Liver (tissue), 3 donors: Measurements from ENCODE around the gene ARID5B.

Experiments used
- EGR1 ChIP-seq, 2 donors: IDR thresholded peaks; 2 replicates each; pipeline ENCODE4 v1.6.1; 2016 to 2018; ENCODE audit warnings: antibody characterized with exemption in 2 of 2, low read depth in 2 of 2
- GABPA ChIP-seq, 2 donors: IDR thresholded peaks in 1 of 2; conservative IDR thresholded peaks in 1 of 2; 2 replicates each; pipeline ENCODE4 v1.6.1; 2016; ENCODE audit warnings: antibody characterized with exemption in 2 of 2, mild to moderate bottlenecking in 1 of 2, moderate library complexity in 1 of 2
- HNF4G ChIP-seq: IDR thresholded peaks from 2 replicates; pipeline ENCODE4 v1.6.1; 2016; ENCODE audit warnings: antibody characterized with exemption
- RAD21 ChIP-seq, 2 donors: IDR thresholded peaks; 2 replicates each; pipeline ENCODE4 v1.6.1; 2016; ENCODE audit warnings: antibody characterized with exemption in 2 of 2, mild to moderate bottlenecking in 2 of 2
- RXRA ChIP-seq, 2 donors: IDR thresholded peaks; 2 replicates each; pipeline ENCODE4 v1.6.1; 2017 to 2018; ENCODE audit warnings: antibody characterized with exemption in 2 of 2, mild to moderate bottlenecking in 1 of 2
- SP1 ChIP-seq: IDR thresholded peaks from 2 replicates; pipeline ENCODE4 v1.6.1; 2018; ENCODE audit warnings: antibody characterized with exemption, mild to moderate bottlenecking
- TAF1 ChIP-seq: conservative IDR thresholded peaks from 2 replicates; pipeline ENCODE4 v1.6.1; 2016; ENCODE audit warnings: antibody characterized with exemption, mild to moderate bottlenecking
- YY1 ChIP-seq: IDR thresholded peaks from 2 replicates; pipeline ENCODE4 v1.6.1; 2016; ENCODE audit warnings: antibody characterized with exemption, mild to moderate bottlenecking
- TF ChIP-seq, protein P1 (sequence below): fragments of 150-350 bp; IDR thresholded peaks from 2 replicates; pipeline ENCODE4 v1.5.1; 2017; ENCODE audit warnings: improper control_type of control experiment, low read depth, low read length; ENCODE audit not compliant: missing input control
- TF ChIP-seq, protein P2 (sequence below): IDR thresholded peaks from 2 replicates; pipeline ENCODE4 v1.6.1; 2016; ENCODE audit warnings: antibody characterized with exemption
- TF ChIP-seq, protein P3 (sequence below): IDR thresholded peaks from 2 replicates; pipeline ENCODE4 v1.6.1; 2016; ENCODE audit warnings: antibody characterized with exemption
- TF ChIP-seq, protein P4 (sequence below): IDR thresholded peaks from 2 replicates; pipeline ENCODE4 v1.6.1; 2016; ENCODE audit warnings: antibody characterized with exemption, mild to moderate bottlenecking
- donor health status: healthy.
- donor health status: healthy.

DNA sequence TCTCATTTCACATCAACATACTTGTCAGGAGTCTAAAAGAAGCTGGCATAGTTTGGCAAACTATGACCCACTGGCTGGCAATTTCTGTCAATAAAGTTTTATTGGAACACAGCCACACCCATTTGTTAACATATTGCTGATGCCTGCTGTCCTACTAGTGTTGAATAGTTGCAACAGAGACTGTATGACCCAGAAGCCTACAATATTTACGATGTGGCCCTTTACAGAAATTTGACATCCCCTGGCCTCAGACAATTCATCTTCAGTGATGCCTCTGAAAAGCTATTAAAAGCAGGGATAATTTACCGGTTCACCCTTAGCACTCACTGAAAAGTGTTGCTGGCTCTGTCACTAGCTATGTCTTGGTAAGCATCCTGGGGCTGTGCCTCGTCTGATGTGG is 155.2 kb downstream of the ARID5B start:
- TF ChIP-seq, protein P1, sequence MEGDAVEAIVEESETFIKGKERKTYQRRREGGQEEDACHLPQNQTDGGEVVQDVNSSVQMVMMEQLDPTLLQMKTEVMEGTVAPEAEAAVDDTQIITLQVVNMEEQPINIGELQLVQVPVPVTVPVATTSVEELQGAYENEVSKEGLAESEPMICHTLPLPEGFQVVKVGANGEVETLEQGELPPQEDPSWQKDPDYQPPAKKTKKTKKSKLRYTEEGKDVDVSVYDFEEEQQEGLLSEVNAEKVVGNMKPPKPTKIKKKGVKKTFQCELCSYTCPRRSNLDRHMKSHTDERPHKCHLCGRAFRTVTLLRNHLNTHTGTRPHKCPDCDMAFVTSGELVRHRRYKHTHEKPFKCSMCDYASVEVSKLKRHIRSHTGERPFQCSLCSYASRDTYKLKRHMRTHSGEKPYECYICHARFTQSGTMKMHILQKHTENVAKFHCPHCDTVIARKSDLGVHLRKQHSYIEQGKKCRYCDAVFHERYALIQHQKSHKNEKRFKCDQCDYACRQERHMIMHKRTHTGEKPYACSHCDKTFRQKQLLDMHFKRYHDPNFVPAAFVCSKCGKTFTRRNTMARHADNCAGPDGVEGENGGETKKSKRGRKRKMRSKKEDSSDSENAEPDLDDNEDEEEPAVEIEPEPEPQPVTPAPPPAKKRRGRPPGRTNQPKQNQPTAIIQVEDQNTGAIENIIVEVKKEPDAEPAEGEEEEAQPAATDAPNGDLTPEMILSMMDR, result no peak
- TF ChIP-seq, protein P2, sequence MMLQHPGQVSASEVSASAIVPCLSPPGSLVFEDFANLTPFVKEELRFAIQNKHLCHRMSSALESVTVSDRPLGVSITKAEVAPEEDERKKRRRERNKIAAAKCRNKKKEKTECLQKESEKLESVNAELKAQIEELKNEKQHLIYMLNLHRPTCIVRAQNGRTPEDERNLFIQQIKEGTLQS, result no peak
- TF ChIP-seq RXRA (IDR thresholded peaks at IDR 0.05) (no peak), GABPA (IDR thresholded peaks at IDR 0.05 in 1 of 2, conservative IDR thresholded peaks at IDR 0.05 in 1 of 2) (no peak), YY1 (no peak), TAF1 (no peak), RAD21 (IDR thresholded peaks at IDR 0.05) (no peak), EGR1 (IDR thresholded peaks at IDR 0.05; ENCODE audit: low read depth in 2 of 2) (no peak), SP1 (no peak), HNF4G (no peak)
- TF ChIP-seq, protein P3, sequence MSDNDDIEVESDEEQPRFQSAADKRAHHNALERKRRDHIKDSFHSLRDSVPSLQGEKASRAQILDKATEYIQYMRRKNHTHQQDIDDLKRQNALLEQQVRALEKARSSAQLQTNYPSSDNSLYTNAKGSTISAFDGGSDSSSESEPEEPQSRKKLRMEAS, result no peak
- TF ChIP-seq, protein P4, sequence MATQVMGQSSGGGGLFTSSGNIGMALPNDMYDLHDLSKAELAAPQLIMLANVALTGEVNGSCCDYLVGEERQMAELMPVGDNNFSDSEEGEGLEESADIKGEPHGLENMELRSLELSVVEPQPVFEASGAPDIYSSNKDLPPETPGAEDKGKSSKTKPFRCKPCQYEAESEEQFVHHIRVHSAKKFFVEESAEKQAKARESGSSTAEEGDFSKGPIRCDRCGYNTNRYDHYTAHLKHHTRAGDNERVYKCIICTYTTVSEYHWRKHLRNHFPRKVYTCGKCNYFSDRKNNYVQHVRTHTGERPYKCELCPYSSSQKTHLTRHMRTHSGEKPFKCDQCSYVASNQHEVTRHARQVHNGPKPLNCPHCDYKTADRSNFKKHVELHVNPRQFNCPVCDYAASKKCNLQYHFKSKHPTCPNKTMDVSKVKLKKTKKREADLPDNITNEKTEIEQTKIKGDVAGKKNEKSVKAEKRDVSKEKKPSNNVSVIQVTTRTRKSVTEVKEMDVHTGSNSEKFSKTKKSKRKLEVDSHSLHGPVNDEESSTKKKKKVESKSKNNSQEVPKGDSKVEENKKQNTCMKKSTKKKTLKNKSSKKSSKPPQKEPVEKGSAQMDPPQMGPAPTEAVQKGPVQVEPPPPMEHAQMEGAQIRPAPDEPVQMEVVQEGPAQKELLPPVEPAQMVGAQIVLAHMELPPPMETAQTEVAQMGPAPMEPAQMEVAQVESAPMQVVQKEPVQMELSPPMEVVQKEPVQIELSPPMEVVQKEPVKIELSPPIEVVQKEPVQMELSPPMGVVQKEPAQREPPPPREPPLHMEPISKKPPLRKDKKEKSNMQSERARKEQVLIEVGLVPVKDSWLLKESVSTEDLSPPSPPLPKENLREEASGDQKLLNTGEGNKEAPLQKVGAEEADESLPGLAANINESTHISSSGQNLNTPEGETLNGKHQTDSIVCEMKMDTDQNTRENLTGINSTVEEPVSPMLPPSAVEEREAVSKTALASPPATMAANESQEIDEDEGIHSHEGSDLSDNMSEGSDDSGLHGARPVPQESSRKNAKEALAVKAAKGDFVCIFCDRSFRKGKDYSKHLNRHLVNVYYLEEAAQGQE, result no peak
